Right atrium auricular region (tissue), 2 donors: ENCODE data around the gene HNRNPA2B1. TPM values are rescaled to one million over a fixed set of nuclear protein-coding genes. Genes with fewer than 3 reads are reported as not detected.
"Not testable (repeated sequence)": the region's sequence is repeated elsewhere in the genome, so short reads cannot be mapped to it uniquely, and the experiment has no call there.

ENCODE experiments used
- DNase-seq: peaks from one replicate; pipeline ENCODE4 v3.0.0-alpha.2; 2019; ENCODE audit warnings: low spot score
- H3K27ac ChIP-seq, 2 donors: fragments of 200-600 bp; sonication (generic); 1 replicate in 1 of 2; 2 replicates in 1 of 2; pipeline ENCODE4 v1.5.1; 2016 to 2019
- H3K27me3 ChIP-seq, 2 donors: fragments of 200-600 bp; sonication (generic); one replicate each; pipeline versions ENCODE4 v1.5.1 to v1.6.0; 2017 to 2019
- H3K36me3 ChIP-seq: fragments of 200-600 bp; sonication (generic); one replicate; pipeline ENCODE4 v1.5.1; 2016
- H3K4me1 ChIP-seq, 2 donors: fragments of 200-600 bp; sonication (generic); one replicate each; pipeline versions ENCODE4 v1.5.1 to v1.6.0; 2017 to 2019
- H3K4me3 ChIP-seq, 2 donors: fragments of 200-600 bp; sonication (generic); 1 replicate in 1 of 2; 2 replicates in 1 of 2; pipeline ENCODE4 v1.5.1; 2017 to 2019; ENCODE audit warnings: mild to moderate bottlenecking in 1 of 2, moderate library complexity in 1 of 2
- H3K9me3 ChIP-seq, 2 donors: fragments of 200-600 bp; sonication (generic); one replicate each; pipeline ENCODE4 v1.5.1; 2019
- total RNA-seq, 2 donors: library from RNA; depleted of rRNA; stranded (reverse); fragments of >200 nt; gene quantifications; one replicate each; pipeline ENCODE4 v1.1.0, GENCODE V29; 2016
- TF ChIP-seq, protein P1 (sequence below), 2 donors: fragments of 200-600 bp; sonication (generic); IDR thresholded peaks; one replicate each; pipeline ENCODE4 v1.5.1; 2019; ENCODE audit warnings: antibody characterized with exemption in 2 of 2

The HNRNPA2B1 gene
- total RNA-seq, 2 donors from 2014 or later, result 124 to 160 TPM

DNA sequence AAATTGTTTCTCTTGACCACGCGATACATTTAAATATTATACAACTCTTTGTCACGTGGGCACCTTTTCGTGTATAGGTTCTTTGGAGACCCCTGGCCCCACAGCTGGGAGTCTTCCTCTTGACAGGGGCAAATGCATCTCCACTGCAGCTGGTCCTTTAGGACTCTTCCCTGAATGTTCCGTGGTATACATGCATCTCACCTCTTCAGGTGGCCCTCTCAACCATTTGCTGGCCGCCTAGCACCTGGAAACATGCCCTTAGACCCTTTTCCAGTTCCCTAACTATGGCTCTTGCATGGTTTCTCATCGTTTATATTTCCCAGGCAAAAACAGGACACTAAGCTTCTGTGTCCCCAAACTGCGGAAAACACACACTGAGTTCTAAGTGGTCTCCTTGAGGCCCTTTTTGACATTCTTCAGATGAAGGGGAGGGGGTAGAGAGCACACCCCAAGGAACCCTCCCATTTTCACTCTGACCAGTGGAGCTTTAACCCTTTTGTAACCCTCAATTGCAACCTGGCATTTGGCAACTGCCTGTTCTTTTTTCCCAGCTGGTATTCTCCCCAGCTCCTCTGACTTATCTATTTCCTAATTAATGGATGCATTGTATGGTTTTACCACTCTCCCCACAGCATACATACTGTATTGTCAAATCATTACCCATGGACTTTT lies 20.6 kb downstream of the HNRNPA2B1 start:
- no peaks in the 10 kb centered on the region for H3K27me3 ChIP-seq
- H3K27ac ChIP-seq, result no peak overlapping the region
- no peak overlapping the region for H3K4me3 ChIP-seq
- peaks cover 0 to 23% of the 10 kb centered on the region in 2 donors for H3K4me1 ChIP-seq
- H3K36me3 ChIP-seq, result peaks cover 3% of the 10 kb centered on the region
- no peak for DNase-seq
- TF ChIP-seq, protein P1, sequence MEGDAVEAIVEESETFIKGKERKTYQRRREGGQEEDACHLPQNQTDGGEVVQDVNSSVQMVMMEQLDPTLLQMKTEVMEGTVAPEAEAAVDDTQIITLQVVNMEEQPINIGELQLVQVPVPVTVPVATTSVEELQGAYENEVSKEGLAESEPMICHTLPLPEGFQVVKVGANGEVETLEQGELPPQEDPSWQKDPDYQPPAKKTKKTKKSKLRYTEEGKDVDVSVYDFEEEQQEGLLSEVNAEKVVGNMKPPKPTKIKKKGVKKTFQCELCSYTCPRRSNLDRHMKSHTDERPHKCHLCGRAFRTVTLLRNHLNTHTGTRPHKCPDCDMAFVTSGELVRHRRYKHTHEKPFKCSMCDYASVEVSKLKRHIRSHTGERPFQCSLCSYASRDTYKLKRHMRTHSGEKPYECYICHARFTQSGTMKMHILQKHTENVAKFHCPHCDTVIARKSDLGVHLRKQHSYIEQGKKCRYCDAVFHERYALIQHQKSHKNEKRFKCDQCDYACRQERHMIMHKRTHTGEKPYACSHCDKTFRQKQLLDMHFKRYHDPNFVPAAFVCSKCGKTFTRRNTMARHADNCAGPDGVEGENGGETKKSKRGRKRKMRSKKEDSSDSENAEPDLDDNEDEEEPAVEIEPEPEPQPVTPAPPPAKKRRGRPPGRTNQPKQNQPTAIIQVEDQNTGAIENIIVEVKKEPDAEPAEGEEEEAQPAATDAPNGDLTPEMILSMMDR (IDR thresholded peaks at IDR 0.05), result no peak
- H3K9me3 ChIP-seq, result no peaks in the 10 kb centered on the region

DNA sequence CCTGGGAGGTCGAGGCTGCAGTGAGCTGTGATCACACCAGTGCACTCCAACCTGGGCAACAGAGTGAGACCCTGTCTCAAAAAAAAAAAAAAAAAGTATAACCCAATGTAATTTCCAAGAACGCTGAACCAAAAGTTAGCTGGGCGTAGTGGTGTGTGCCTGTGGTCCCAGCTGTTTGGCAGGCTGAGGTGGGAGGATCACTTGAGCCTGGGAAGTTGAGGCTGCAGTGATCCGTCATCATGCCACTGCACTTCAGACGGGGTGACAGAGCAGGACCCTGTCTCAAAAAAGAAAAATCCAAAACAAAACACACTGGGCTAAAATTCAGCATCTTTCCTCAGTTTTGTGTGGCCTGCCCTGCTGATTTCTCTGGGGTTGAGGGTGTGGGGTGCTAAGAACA lies 21.1 kb downstream of the HNRNPA2B1 start:
- Histone ChIP-seq H3K4me1 (peaks cover 0 to 23% of the 10 kb centered on the region in 2 donors), H3K27ac (no peak overlapping the region), H3K4me3 (no peak overlapping the region), H3K9me3 (no peaks in the 10 kb centered on the region), H3K36me3 (no peaks in the 10 kb centered on the region), H3K27me3 (no peaks in the 10 kb centered on the region)
- TF ChIP-seq, protein P1 (IDR thresholded peaks at IDR 0.05), result no peak
- no peak for DNase-seq

DNA sequence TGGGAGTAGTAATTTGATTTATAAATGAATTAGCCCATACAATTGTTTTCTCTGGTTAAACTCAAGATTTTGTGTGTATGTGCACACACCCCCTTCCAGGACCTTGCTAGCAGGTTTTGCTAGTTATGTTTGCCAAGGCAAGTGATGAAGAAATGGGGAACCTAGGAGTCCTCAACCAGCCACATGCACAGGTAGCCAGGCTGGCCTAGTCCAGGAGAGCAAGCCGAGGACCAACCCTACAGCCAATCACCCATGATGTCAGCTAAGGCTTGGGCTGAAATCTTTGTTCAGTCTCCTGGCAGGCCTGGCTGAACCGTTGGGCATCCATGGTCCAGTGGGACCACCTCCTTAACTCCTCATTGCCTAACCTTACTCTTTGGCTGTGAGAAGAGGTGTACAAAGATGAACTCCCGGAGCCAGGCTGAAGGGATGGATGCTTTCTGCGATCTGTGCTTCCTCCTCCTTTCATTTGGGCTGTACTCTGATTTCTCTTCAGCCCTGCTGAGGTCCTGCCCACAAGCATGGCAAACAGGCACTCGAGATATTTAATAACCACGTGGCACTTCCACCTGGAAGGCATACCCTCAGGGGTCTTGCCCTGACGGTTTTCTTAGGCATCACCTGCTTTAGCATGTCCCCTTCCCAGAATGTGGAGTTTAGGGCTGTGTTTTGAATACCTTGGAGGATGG lies 22.1 kb downstream of the HNRNPA2B1 start:
- no peaks in the 10 kb centered on the region for H3K27me3 ChIP-seq
- H3K27ac ChIP-seq, result no peak overlapping the region
- H3K9me3 ChIP-seq, result no peaks in the 10 kb centered on the region
- no peak overlapping the region for H3K4me3 ChIP-seq
- no peaks in the 10 kb centered on the region for H3K36me3 ChIP-seq
- DNase-seq, result no peak
- TF ChIP-seq, protein P1 (IDR thresholded peaks at IDR 0.05), result no peak
- H3K4me1 ChIP-seq, result peaks cover 0 to 18% of the 10 kb centered on the region in 2 donors

DNA sequence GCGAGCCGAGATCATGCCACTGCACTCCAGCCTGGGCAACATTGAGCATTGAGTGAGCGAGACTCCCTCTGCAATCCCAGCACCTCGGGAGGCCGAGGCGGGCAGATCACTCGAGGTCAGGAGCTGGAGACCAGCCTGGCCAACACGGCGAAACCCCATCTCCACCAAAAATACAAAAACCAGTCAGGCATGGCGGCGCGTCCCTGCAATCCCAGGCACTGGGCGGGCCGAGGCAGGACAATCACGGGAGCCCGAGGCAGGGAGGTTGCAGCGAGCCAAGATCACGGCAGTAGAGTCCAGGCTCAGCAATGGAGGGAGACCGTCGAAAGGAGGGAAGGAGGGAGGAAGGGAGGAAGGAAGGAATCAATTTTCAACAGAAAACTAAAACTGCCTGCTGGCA lies 23.3 kb downstream of the HNRNPA2B1 start:
- H3K27ac ChIP-seq, H3K27me3 ChIP-seq, H3K36me3 ChIP-seq, H3K4me1 ChIP-seq, DNase-seq, H3K4me3 ChIP-seq, H3K9me3 ChIP-seq: not testable (repeated sequence)

DNA sequence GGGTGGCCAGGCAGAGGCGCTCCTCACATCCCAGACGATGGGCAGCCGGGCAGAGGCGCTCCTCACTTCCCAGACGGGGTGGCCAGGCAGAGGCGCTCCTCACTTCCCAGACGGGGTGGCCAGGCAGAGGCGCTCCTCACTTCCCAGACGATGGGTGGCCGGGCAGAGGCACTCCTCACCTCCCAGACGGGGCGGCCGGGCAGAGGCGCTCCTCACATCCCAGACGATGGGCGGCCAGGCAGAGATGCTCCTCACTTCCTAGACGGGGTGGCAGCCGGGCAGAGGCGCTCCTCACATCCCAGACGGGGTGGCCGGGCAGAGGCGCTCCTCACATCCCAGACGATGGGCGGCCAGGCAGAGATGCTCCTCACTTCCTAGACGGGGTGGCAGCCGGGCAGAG lies 23.9 kb downstream of the HNRNPA2B1 start:
- not testable (repeated sequence) for DNase-seq, H3K36me3 ChIP-seq

DNA sequence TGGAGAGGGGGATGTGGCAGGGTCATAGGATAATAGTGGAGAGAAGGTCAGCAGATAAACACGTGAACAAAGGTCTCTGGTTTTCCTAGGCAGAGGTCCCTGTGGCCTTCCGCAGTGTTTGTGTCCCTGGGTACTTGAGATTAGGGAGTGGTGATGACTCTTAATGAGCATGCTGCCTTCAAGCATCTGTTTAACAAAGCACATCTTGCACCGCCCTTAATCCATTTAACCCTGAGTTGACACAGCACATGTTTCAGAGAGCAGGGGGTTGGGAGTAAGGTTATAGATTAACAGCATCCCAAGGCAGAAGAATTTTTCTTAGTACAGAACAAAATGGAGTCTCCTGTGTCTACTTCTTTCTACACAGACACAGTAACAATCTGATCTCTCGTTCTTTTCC lies 24.6 kb downstream of the HNRNPA2B1 start:
- not testable (repeated sequence) for H3K4me1 ChIP-seq, H3K4me3 ChIP-seq, H3K27me3 ChIP-seq, H3K9me3 ChIP-seq, DNase-seq, H3K36me3 ChIP-seq, H3K27ac ChIP-seq

More for the DNA sequence above, 23.9 kb downstream of the HNRNPA2B1 start:
- H3K27ac ChIP-seq, H3K4me3 ChIP-seq, H3K4me1 ChIP-seq, H3K9me3 ChIP-seq, H3K27me3 ChIP-seq: not testable (repeated sequence)

DNA sequence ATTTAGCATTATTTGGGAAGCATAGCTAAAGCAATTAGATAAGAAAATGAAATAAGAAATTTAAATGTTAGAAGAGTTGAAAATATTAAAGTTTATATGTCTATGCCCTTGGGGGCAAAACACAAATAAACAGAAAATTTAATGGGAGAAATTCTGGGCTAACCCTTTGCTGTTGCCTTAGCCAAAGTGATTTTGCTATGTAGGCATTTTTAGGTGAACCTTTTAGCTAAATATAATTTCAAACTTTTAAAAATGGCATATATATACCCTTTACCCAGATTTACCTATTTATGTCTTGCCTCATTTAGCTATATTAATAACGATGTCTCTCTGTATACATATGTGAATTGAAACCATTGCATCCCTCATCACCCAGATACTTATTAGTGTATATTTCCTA lies 28.5 kb downstream of the HNRNPA2B1 start:
- Histone ChIP-seq H3K27me3 (no peaks in the 10 kb centered on the region), H3K36me3 (peaks cover 7% of the 10 kb centered on the region), H3K9me3 (no peaks in the 10 kb centered on the region), H3K4me3 (no peak overlapping the region), H3K4me1 (no peaks in the 10 kb centered on the region), H3K27ac (no peak overlapping the region)
- DNase-seq, result no peak
- TF ChIP-seq, protein P1 (IDR thresholded peaks at IDR 0.05), result no peak
